ENCODE data around the gene SGO2. TPM values are rescaled to one million over a fixed set of nuclear protein-coding genes. Genes with fewer than 3 reads are reported as not detected.

The SGO2 gene
- total and polyA plus RNA-seq, 10 of the 15 experiments (the other 5 are each of a cell fraction or from before 2014, with no cell fraction given): 15.8 to 55.2 (median 24.3) TPM

- Histone ChIP-seq H3K27me3 (replicated peaks in 1 of 2; ENCODE audit: control insufficient read depth in 2 of 2, insufficient read depth in 2 of 2, low read length in 1 of 2) (no peaks in the 10 kb centered on the region), H3K9ac (ENCODE audit: control insufficient read depth, insufficient read depth, low read length) (no peak overlapping the region), H3K4me2 (ENCODE audit: control insufficient read depth, insufficient read depth) (no peak overlapping the region), H3K36me3 (ENCODE audit: control insufficient read depth in 2 of 2, insufficient read depth in 2 of 2, low read length in 1 of 2) (no peaks in the 10 kb centered on the region), H3K9me3 (replicated peaks; ENCODE audit: control insufficient read depth, insufficient read depth, low read length) (no peaks in the 10 kb centered on the region; the same call in 2 of the 3 replicates), H3K27ac (ENCODE audit: control insufficient read depth, insufficient read depth) (no peak overlapping the region), H2AFZ (ENCODE audit: control insufficient read depth, low read depth, low read length) (no peak overlapping the region), H3K79me2 (ENCODE audit: control insufficient read depth, insufficient read depth, low read length) (no peaks in the 10 kb centered on the region), H3K4me3 (no peak overlapping the region), H4K20me1 (ENCODE audit: control insufficient read depth, insufficient read depth) (no peaks in the 10 kb centered on the region), H3K4me1 (ENCODE audit: control insufficient read depth, insufficient read depth, low read length) (no peaks in the 10 kb centered on the region)
- DNase-seq (ENCODE audit: low read depth, low spot score) (no peak), FAIRE-seq (no peak), ATAC-seq (no peak)
- intact Hi-C loops (cut with micrococcal nuclease; ENCODE audit: unreplicated experiment): no loop called here
- ChIA-PET CTCF (interaction anchor here (2.4 kb wide), 1 partner anchor 32 kb away, joined by 6 read pairs; no protein-coding TSS in a partner anchor), POLR2A (no interaction called here), SMC1A (ENCODE audit: uncharacterized antibody, unreplicated experiment) (interaction anchor here (1.7 to 1.9 kb wide), 2 partner anchors 10 to 13 kb away, joined by 3 to 7 read pairs; partner anchors contain the start of gene SGO2), RAD21 (ENCODE audit: unreplicated experiment) (no interaction called here)
- WGBS (ENCODE audit: insufficient coverage, insufficient replicate concordance, low lambda C conversion rate, missing lambda C conversion rate): 0% methylated on average over 1 of the region's 1 CpG
- BruUV-seq (replicated peaks): no TSS peak
- in situ Hi-C loops (cut with MboI): no loop called here
- TF ChIP-seq NR2C2 (IDR thresholded peaks at IDR 0.05; ENCODE audit: borderline replicate concordance, control insufficient read depth, insufficient read length, low read depth) (no peak), SKIL (IDR thresholded peaks at IDR 0.05; ENCODE audit: low read depth, poor library complexity, severe bottlenecking) (no peak), TBL1XR1 (IDR thresholded peaks at IDR 0.05; ENCODE audit: low read depth, low read length) (no peak), TCF3 (IDR thresholded peaks at IDR 0.05; ENCODE audit: borderline replicate concordance, insufficient read depth, low read depth, low read length) (no peak), EZH2 (IDR thresholded peaks at IDR 0.05; ENCODE audit: borderline replicate concordance, control insufficient read depth, low read depth, low read length) (no peak), ZNF592 (IDR thresholded peaks at IDR 0.05) (no peak), E2F8 (IDR thresholded peaks at IDR 0.05; ENCODE audit: low read depth, partially characterized antibody) (no peak), ESRRA (IDR thresholded peaks at IDR 0.05; ENCODE audit: low read length) (no peak), MTA2 (IDR thresholded peaks at IDR 0.05; ENCODE audit: low read depth) (no peak), GABPA (IDR thresholded peaks at IDR 0.05; ENCODE audit: low read depth) (no peak), CREB1 (IDR thresholded peaks at IDR 0.05; ENCODE audit: low read depth) (no peak), EGR1 (IDR thresholded peaks at IDR 0.05; ENCODE audit: borderline replicate concordance in 1 of 2, low read depth in 2 of 2, low read length in 2 of 2) (no peak), PAX8 (IDR thresholded peaks at IDR 0.05) (no peak), ZSCAN29 (IDR thresholded peaks at IDR 0.05) (no peak), SMARCA5 (IDR thresholded peaks at IDR 0.05) (no peak), IKZF1 (conservative IDR thresholded peaks at IDR 0.05) (no peak)
Observed at GRCh38 chr2:200515155-200515554, 10.9 kb upstream of the SGO2 start.

Data from GM12878 (cell line).